ENCODE measurements around the gene WDFY4.

Gene WDFY4

DNA sequence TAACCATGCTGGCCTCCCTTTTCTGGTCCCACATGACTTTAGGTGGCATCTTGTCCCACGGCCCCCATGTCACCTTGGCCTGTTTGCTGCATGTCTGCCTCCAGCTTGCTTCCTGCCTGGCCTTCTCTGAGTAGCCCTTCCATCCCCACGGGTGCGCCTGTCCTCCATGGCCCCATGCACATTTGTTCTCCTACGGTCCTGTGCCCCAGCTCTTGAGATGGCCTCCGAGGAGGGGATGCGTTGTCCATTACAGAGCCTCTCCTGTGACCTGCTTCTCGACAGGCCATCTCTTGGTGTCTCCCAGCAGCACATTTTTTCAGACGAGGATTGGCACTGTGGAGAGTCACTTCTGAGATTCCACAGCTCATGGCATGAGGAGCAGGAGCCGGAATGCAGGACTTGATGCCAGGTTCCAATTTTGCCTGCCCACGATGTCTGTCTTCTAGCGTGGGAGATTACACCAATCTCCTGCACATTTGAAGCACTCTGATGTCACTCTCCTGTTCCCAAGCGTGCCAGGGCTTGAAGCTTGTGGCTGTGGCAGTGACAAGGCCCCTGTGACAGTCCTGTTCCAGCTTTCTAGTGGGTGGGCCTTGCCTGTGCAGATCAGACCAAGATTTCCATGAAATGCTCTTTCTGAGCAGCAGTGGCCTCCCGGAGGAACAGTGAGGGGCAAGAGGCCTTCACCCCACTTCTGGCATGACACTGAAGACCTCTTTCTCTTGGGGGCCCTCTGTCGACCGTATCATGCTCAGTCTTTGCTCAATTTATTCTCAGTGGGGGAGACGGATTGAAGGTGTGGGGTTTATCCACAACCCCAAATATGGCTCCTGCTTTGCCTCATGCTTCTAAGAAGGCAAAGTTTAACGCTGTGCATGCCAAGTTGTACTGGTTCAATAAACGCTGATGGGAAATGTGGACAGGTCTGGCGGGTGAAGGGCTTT lies 13.4 kb downstream of the WDFY4 start:
- no peak overlapping the region for H3K4me3 ChIP-seq (ENCODE audit: low read length in 2 of 2)
- no peaks in the 10 kb centered on the region for H3K27me3 ChIP-seq (ENCODE audit: control insufficient read depth in 2 of 2, insufficient read depth in 2 of 2, low read length in 2 of 2)
- peaks cover 7 to 9% of the 10 kb centered on the region in 2 donors for H3K4me1 ChIP-seq (ENCODE audit: control insufficient read depth in 2 of 2, insufficient read depth in 2 of 2, low read length in 2 of 2)
- H3K27ac ChIP-seq (ENCODE audit: low read depth in 2 of 2, low read length in 2 of 2): no peak overlapping the region
- H3K9me3 ChIP-seq (ENCODE audit: control insufficient read depth in 2 of 2, low read length in 2 of 2): no peaks in the 10 kb centered on the region
- no peaks in the 10 kb centered on the region for H3K36me3 ChIP-seq (ENCODE audit: control insufficient read depth in 2 of 2, insufficient read depth in 2 of 2, low read length in 2 of 2)
- no peak overlapping the region for H3K9ac ChIP-seq (ENCODE audit: low read depth in 1 of 2, low read length in 2 of 2)

DNA sequence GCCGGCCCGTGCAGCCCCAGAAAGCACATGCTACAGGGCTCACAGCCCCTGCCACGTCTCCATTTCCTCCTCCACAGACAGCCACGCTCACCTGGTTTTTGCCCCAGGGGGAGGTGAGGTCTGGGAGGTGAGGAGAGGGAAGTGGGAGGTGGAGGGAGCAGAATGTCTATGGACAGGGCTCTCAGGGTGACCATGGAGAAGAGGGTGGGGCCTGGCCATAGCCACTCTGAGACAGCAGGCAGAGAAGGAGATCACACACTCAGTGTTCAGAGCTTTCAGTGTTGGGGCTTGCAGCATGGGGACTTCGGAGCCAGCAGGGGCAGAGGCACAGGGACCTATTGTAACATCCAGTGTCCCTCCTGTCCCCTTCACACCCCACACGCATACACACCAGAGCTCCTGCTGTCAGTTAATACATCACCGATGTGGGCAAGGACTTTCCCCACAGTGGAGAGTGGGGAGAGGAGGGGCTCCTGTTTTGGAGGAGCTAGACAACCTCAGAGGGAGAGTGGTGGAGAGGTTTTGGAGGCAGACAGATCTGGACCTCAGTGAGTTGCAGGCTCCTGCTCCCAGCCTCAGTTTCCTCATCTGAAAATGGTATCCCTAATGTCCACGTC lies 14.4 kb downstream of the WDFY4 start:
- Histone ChIP-seq H3K9ac (ENCODE audit: low read depth in 1 of 2, low read length in 2 of 2) (no peak overlapping the region), H3K4me1 (ENCODE audit: control insufficient read depth in 2 of 2, insufficient read depth in 2 of 2, low read length in 2 of 2) (peaks cover 7 to 9% of the 10 kb centered on the region in 2 donors), H3K9me3 (ENCODE audit: control insufficient read depth in 2 of 2, low read length in 2 of 2) (no peaks in the 10 kb centered on the region), H3K27me3 (ENCODE audit: control insufficient read depth in 2 of 2, insufficient read depth in 2 of 2, low read length in 2 of 2) (no peaks in the 10 kb centered on the region), H3K4me3 (ENCODE audit: low read length in 2 of 2) (no peak overlapping the region), H3K27ac (ENCODE audit: low read depth in 2 of 2, low read length in 2 of 2) (no peak overlapping the region), H3K36me3 (ENCODE audit: control insufficient read depth in 2 of 2, insufficient read depth in 2 of 2, low read length in 2 of 2) (no peaks in the 10 kb centered on the region)

DNA sequence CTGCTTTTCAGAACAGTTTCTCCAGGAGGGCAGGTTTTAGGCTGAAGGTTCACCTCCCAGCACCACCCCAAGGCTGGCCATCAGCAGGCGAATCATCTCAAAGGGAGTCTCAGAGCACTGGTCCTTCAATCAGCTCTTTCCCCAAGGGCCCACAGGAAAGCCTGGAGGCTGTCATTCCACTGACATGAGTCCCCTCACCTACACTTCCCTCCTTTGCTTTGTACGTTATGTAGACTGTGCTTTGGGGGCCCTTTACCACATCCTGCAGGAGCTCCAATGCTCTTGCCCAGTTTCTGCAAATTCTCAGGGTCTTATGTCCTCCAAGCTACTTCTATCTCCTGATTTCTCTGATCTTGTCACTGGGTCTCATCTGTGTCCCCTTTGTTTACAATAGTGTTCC lies 15.4 kb downstream of the WDFY4 start:
- Histone ChIP-seq H3K27ac (ENCODE audit: low read depth in 2 of 2, low read length in 2 of 2) (no peak overlapping the region), H3K9me3 (ENCODE audit: control insufficient read depth in 2 of 2, low read length in 2 of 2) (no peaks in the 10 kb centered on the region), H3K27me3 (ENCODE audit: control insufficient read depth in 2 of 2, insufficient read depth in 2 of 2, low read length in 2 of 2) (no peaks in the 10 kb centered on the region), H3K4me1 (ENCODE audit: control insufficient read depth in 2 of 2, insufficient read depth in 2 of 2, low read length in 2 of 2) (peaks cover 9 to 11% of the 10 kb centered on the region in 2 donors), H3K36me3 (ENCODE audit: control insufficient read depth in 2 of 2, insufficient read depth in 2 of 2, low read length in 2 of 2) (no peaks in the 10 kb centered on the region), H3K4me3 (ENCODE audit: low read length in 2 of 2) (no peak overlapping the region), H3K9ac (ENCODE audit: low read depth in 1 of 2, low read length in 2 of 2) (no peak overlapping the region)

DNA sequence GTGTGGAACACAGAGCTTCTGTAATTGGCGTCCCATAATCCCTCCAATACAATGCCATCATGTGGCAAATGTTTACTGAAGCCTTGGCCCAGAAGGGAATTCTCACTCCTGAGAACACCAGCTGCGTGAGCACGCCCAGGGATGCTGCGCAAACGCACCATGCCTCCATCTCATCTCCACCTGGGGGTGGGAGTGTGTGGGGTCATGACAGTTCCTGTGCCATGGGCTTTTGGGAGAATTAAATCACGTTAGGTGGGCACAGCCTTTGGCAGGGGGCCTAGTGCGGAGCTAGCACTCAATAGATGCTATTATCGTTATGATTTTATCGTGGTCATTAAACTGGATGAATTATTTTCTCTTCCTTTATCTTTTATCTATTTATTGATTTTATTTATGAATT lies 15.8 kb downstream of the WDFY4 start:
- Histone ChIP-seq H3K9me3 (ENCODE audit: control insufficient read depth in 2 of 2, low read length in 2 of 2) (no peaks in the 10 kb centered on the region), H3K4me1 (ENCODE audit: control insufficient read depth in 2 of 2, insufficient read depth in 2 of 2, low read length in 2 of 2) (peaks cover 9 to 12% of the 10 kb centered on the region in 2 donors)

DNA sequence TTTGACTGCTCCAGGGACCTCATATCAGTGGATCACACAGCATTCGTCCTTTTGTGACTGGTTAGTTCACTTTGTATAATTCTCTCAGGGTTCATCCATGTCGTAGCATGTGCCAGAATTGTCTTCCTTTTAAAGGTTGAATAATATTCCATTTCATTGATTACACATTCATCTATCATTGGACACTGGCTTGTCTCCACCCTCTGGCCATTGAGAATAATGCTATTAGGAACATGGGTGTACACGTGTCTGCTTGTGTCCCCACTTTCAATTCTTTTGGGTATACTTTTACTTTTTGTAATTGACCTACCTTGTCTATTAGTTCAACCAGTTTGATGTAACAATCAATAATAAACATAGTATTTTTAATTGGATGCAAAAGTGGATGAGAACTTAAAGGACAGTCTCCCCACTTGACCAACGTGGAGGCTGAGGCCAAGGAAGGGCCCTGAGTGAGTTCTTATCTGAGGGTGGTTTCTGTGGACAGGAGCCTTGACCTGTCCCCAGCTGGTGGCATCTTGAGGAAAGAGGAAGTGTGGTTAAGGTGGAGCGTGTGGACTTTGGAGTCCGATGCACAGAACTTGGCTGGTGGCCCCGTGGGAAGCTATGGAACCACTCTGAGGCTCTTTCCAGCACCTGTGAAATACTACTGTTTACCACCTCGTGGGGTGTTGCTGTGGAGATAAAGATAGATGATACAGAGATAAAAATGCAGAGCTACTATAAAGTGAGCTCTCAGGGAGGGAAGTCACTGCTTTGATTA lies 16.6 kb downstream of the WDFY4 start:
- H3K27me3 ChIP-seq (ENCODE audit: control insufficient read depth in 2 of 2, insufficient read depth in 2 of 2, low read length in 2 of 2): no peaks in the 10 kb centered on the region
- no peak overlapping the region for H3K27ac ChIP-seq (ENCODE audit: low read depth in 2 of 2, low read length in 2 of 2)
- H3K36me3 ChIP-seq (ENCODE audit: control insufficient read depth in 2 of 2, insufficient read depth in 2 of 2, low read length in 2 of 2): no peaks in the 10 kb centered on the region
- H3K4me3 ChIP-seq (ENCODE audit: low read length in 2 of 2): no peak overlapping the region
- peaks cover 9 to 13% of the 10 kb centered on the region in 2 donors for H3K4me1 ChIP-seq (ENCODE audit: control insufficient read depth in 2 of 2, insufficient read depth in 2 of 2, low read length in 2 of 2)
- no peaks in the 10 kb centered on the region for H3K9me3 ChIP-seq (ENCODE audit: control insufficient read depth in 2 of 2, low read length in 2 of 2)
- H3K9ac ChIP-seq (ENCODE audit: low read depth in 1 of 2, low read length in 2 of 2): no peak overlapping the region

More for the DNA sequence above, 15.8 kb downstream of the WDFY4 start:
- Histone ChIP-seq H3K27ac (ENCODE audit: low read depth in 2 of 2, low read length in 2 of 2) (no peak overlapping the region), H3K4me3 (ENCODE audit: low read length in 2 of 2) (no peak overlapping the region), H3K27me3 (ENCODE audit: control insufficient read depth in 2 of 2, insufficient read depth in 2 of 2, low read length in 2 of 2) (no peaks in the 10 kb centered on the region), H3K9ac (ENCODE audit: low read depth in 1 of 2, low read length in 2 of 2) (no peak overlapping the region), H3K36me3 (ENCODE audit: control insufficient read depth in 2 of 2, insufficient read depth in 2 of 2, low read length in 2 of 2) (no peaks in the 10 kb centered on the region)

DNA sequence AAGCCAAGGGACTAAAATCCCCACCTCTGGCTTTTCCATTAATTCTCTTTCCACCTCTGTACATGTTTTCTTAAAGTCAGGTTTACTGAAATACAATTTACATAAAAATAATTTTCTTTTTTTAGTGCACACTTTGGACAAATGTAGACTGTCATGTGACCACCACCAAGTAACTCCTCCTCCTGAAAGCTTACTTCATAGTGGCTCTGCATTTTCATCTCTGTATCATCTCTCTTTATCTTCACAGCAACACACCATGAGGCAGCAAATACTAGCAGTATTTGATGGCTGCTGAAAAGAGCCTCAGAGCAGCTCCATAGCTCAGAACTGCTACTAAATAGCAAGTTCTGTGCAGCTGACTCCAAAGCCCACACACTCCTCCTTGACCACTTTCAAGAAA lies 17.3 kb downstream of the WDFY4 start:
- no peaks in the 10 kb centered on the region for H3K9me3 ChIP-seq (ENCODE audit: control insufficient read depth in 2 of 2, low read length in 2 of 2)
- H3K4me3 ChIP-seq (ENCODE audit: low read length in 2 of 2): no peak overlapping the region
- H3K4me1 ChIP-seq (ENCODE audit: control insufficient read depth in 2 of 2, insufficient read depth in 2 of 2, low read length in 2 of 2): peaks cover 9 to 13% of the 10 kb centered on the region in 2 donors
- no peaks in the 10 kb centered on the region for H3K36me3 ChIP-seq (ENCODE audit: control insufficient read depth in 2 of 2, insufficient read depth in 2 of 2, low read length in 2 of 2)
- H3K9ac ChIP-seq (ENCODE audit: low read depth in 1 of 2, low read length in 2 of 2): peak overlapping the region in 1 of 2 donors; percentile 19
- H3K27ac ChIP-seq (ENCODE audit: low read depth in 2 of 2, low read length in 2 of 2): no peak overlapping the region
- H3K27me3 ChIP-seq (ENCODE audit: control insufficient read depth in 2 of 2, insufficient read depth in 2 of 2, low read length in 2 of 2): no peaks in the 10 kb centered on the region

DNA sequence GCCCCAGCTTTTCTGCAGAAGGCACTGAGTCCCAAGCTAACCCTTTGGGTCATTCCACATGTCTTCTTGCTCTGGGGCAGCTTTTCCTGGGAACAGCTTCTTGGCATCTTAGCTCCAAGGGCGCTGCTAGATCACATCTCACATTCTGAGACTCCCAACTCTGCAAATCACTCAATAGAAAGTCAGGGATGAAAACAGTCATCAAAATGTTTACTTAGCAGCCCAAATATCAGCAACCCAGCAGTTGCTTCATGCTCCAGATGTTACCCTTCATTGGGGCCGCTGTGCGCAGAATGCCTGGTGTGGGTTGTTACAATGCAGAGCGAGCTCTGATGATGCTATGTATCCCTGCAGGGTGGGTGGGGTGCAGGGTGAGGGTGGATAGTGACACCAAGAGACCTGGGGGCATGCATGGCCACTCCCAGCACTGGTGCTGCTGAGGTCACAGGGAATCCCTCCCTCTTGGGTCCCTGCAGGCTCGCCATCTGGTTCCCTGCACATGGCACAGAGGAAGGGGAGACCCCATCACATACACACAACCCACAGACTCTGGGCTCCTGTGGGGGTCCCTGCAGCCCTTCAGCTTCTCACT lies 19.0 kb downstream of the WDFY4 start:
- Histone ChIP-seq H3K4me3 (ENCODE audit: low read length in 2 of 2) (no peak overlapping the region), H3K9ac (ENCODE audit: low read depth in 1 of 2, low read length in 2 of 2) (no peak overlapping the region), H3K27ac (ENCODE audit: low read depth in 2 of 2, low read length in 2 of 2) (no peak overlapping the region), H3K9me3 (ENCODE audit: control insufficient read depth in 2 of 2, low read length in 2 of 2) (no peaks in the 10 kb centered on the region), H3K27me3 (ENCODE audit: control insufficient read depth in 2 of 2, insufficient read depth in 2 of 2, low read length in 2 of 2) (no peaks in the 10 kb centered on the region), H3K4me1 (ENCODE audit: control insufficient read depth in 2 of 2, insufficient read depth in 2 of 2, low read length in 2 of 2) (peaks cover 9 to 13% of the 10 kb centered on the region in 2 donors), H3K36me3 (ENCODE audit: control insufficient read depth in 2 of 2, insufficient read depth in 2 of 2, low read length in 2 of 2) (no peaks in the 10 kb centered on the region)

DNA sequence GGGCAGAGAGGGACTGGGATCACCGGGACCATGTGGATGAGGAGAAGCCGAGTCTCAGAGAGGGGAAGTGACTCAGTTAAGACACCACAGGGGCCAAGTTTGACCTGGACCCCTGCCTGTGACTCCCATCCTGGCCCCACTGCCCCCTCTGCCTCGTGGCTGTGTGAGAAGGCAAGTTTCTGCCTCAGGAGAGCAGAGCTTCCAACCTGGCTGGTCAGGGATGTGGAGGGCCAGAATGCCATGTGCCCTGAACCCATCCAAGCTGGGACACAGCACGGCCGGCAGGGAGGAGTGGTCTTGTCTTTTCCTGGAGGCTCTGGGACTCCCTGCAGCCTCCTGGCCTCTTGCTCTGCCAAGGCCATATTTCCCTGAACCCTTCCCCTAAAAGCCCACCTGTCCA lies 19.5 kb downstream of the WDFY4 start:
- Histone ChIP-seq H3K9ac (ENCODE audit: low read depth in 1 of 2, low read length in 2 of 2) (no peak overlapping the region), H3K36me3 (ENCODE audit: control insufficient read depth in 2 of 2, insufficient read depth in 2 of 2, low read length in 2 of 2) (no peaks in the 10 kb centered on the region), H3K4me1 (ENCODE audit: control insufficient read depth in 2 of 2, insufficient read depth in 2 of 2, low read length in 2 of 2) (peaks cover 9 to 13% of the 10 kb centered on the region in 2 donors), H3K4me3 (ENCODE audit: low read length in 2 of 2) (no peak overlapping the region), H3K27me3 (ENCODE audit: control insufficient read depth in 2 of 2, insufficient read depth in 2 of 2, low read length in 2 of 2) (no peaks in the 10 kb centered on the region), H3K9me3 (ENCODE audit: control insufficient read depth in 2 of 2, low read length in 2 of 2) (no peaks in the 10 kb centered on the region), H3K27ac (ENCODE audit: low read depth in 2 of 2, low read length in 2 of 2) (no peak overlapping the region)

DNA sequence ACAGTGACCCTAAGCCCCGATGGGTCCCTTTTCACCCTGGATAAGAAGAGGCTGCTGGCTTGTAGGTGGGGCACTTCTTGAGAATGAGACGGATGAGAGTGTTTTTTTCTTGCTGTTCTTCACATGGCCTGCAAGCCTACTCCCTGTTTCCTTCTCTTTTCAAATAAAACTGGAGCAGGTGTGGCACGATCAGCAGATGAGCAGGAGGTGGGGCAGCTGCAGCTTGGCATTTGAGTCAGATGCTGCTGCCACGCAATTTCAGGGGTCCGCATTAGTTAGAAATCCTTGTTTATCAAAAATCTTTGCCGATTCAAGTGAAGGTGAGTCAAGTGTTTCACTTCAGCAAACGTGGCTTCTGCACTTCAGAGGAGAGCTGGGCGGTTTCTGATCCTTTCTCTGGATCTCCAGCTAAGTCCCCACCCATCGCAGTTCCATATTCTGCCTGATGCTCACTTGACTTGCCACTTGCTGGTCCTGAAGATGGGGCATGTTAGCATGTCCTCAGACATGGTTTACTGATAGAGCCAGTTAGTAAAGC lies 20.8 kb downstream of the WDFY4 start:
- Histone ChIP-seq H3K27me3 (ENCODE audit: control insufficient read depth in 2 of 2, insufficient read depth in 2 of 2, low read length in 2 of 2) (no peaks in the 10 kb centered on the region), H3K27ac (ENCODE audit: low read depth in 2 of 2, low read length in 2 of 2) (no peak overlapping the region), H3K9ac (ENCODE audit: low read depth in 1 of 2, low read length in 2 of 2) (no peak overlapping the region), H3K4me1 (ENCODE audit: control insufficient read depth in 2 of 2, insufficient read depth in 2 of 2, low read length in 2 of 2) (peaks cover 9 to 13% of the 10 kb centered on the region in 2 donors), H3K4me3 (ENCODE audit: low read length in 2 of 2) (no peak overlapping the region), H3K9me3 (ENCODE audit: control insufficient read depth in 2 of 2, low read length in 2 of 2) (no peaks in the 10 kb centered on the region), H3K36me3 (ENCODE audit: control insufficient read depth in 2 of 2, insufficient read depth in 2 of 2, low read length in 2 of 2) (no peaks in the 10 kb centered on the region)
